Kidney epithelial cell (primary cell): Measurements from ENCODE around the gene ZNF554. TPM values are rescaled to one million over a fixed set of nuclear protein-coding genes. Genes with fewer than 3 reads are reported as not detected.

Source experiments
- DNase-seq: peaks from one replicate; pipeline ENCODE4 v3.0.0-alpha.2; 2010; ENCODE audit warnings: low read depth
- H3K27me3 ChIP-seq: 2 replicates; pipeline ENCODE4 v1.6.0; 2011; ENCODE audit warnings: low read length; ENCODE audit not compliant: control insufficient read depth, insufficient read depth
- H3K36me3 ChIP-seq: 2 replicates; pipeline ENCODE4 v1.5.1; 2011; ENCODE audit warnings: low read length; ENCODE audit not compliant: control insufficient read depth, insufficient read depth
- H3K4me3 ChIP-seq: 2 replicates; pipeline ENCODE4 v1.5.1; 2011; ENCODE audit warnings: low read depth, mild to moderate bottlenecking, control low read depth, low read length
- total RNA-seq: library from RNA; depleted of rRNA; stranded (reverse); fragments of >200 nt; gene quantifications from 2 replicates; pipeline ENCODE4 v1.2.3, GENCODE V29; 2015
- TF ChIP-seq, protein P1 (sequence below): IDR thresholded peaks from 2 replicates; pipeline ENCODE4 v1.5.1; 2011; ENCODE audit warnings: mild to moderate bottlenecking, moderate library complexity, low read length, control low read depth, inconsistent platforms; ENCODE audit not compliant: insufficient read depth, poor library complexity, severe bottlenecking

ZNF554 gene
- total RNA-seq, 1 donor from 2014 or later = 4.5 TPM

DNA sequence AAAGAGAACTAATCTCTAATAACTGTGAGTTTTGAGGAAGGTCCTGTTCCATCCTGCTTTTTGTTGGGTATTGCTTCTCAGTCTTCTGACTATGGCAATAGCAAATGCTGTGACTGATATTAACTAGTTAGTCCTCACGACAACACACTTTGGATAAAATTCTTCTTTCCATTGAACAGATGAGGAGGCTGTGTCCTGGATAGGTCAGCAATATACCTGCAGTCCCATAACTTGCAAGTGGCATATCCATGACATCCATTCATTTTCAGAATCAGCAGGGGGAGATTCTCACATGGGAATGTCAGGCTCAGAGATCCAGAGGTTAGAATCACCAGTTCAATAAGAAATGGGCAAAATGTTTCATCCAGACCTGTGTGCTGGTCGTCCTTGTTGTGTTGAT, 7.4 kb downstream of the ZNF554 start:
- H3K36me3 ChIP-seq = no peaks in the 10 kb centered on the region
- DNase-seq = no peak
- TF ChIP-seq, protein P1, sequence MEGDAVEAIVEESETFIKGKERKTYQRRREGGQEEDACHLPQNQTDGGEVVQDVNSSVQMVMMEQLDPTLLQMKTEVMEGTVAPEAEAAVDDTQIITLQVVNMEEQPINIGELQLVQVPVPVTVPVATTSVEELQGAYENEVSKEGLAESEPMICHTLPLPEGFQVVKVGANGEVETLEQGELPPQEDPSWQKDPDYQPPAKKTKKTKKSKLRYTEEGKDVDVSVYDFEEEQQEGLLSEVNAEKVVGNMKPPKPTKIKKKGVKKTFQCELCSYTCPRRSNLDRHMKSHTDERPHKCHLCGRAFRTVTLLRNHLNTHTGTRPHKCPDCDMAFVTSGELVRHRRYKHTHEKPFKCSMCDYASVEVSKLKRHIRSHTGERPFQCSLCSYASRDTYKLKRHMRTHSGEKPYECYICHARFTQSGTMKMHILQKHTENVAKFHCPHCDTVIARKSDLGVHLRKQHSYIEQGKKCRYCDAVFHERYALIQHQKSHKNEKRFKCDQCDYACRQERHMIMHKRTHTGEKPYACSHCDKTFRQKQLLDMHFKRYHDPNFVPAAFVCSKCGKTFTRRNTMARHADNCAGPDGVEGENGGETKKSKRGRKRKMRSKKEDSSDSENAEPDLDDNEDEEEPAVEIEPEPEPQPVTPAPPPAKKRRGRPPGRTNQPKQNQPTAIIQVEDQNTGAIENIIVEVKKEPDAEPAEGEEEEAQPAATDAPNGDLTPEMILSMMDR = no peak
- H3K27me3 ChIP-seq = no peaks in the 10 kb centered on the region
- H3K4me3 ChIP-seq = no peak overlapping the region

DNA sequence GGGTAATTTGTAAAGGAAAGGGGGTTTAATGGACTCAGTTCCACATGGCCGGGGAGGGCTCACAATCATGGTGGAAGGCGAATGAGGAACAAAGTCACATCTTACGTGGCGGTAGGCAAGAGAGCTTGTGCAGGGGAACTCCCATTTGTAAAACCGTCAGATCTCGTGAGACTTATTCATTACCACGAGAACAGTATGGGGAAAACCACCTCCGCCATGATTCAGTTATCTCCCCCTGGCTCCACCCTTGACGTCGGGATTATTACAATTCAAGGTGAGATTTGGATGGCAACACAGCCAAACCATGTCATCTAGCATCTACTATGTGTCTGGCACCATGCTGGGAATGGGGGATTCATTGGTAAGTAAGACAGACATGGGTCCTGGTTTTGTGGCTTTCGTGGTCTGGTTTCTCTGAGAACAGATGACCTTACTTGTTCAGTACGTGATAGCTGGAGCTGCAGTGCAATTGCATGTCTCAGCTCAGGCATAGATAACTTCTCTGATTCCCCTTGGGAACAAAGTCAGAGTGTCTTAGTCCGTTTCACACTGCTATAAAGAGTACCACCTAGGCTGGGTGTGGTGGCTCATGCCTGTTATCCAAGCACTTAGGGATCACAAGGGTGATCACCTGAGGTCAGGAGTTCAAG, 8.3 kb downstream of the ZNF554 start:
- TF ChIP-seq, protein P1 = no peak
- peaks cover 1% of the 10 kb centered on the region for H3K36me3 ChIP-seq
- H3K4me3 ChIP-seq = no peak overlapping the region
- H3K27me3 ChIP-seq = no peaks in the 10 kb centered on the region
- DNase-seq = no peak

DNA sequence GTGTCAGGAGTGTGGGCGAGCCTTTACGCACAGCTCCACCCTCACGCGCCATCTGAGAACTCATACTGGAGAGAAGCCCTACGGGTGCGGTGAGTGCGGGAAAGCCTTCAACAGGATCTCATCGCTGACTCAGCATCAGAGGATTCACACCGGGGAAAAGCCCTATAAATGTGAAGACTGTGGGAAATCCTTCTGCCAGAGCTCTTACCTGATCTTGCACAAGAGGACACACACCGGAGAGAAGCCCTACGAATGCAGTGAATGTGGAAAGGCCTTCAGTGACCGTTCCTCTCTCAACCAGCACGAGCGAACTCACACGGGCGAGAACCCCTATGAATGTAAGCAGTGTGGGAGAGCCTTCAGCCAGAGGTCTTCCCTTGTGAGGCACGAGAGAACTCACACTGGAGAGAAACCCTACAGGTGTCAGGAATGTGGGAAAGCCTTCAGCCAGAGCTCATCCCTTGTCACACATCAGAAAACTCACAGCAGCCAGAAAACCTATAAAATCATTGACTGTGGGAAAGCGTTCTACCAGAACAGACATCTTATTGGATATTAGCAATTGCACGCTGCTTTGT, 14.7 kb downstream of the ZNF554 start:
- DNase-seq = no peak
- Histone ChIP-seq H3K36me3 (peaks cover 4% of the 10 kb centered on the region), H3K4me3 (no peak overlapping the region), H3K27me3 (no peaks in the 10 kb centered on the region)
- TF ChIP-seq, protein P1 = no peak

DNA sequence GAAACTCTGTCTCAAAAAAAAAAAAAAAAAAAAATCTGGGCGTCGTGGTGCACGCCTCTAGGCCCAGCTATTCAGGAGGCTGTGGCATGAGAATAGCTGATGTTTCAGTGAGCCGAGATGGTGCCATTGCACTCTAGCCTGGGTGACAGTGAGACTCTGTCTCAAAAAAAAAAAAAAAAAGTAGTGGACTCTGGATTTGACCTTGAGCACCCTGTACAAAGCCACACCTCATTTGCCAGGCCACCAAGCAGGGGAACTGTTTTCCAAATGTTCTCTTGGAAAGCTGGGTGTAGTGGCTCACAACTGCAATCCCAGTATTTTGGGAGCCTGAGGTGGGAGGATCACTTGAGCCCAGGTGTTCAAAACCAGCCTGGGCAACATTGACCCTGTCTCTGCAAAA, 17.8 kb downstream of the ZNF554 start:
- TF ChIP-seq, protein P1 = no peak
- DNase-seq = no peak
- peaks cover 3% of the 10 kb centered on the region for H3K36me3 ChIP-seq
- no peaks in the 10 kb centered on the region for H3K27me3 ChIP-seq
- H3K4me3 ChIP-seq = no peak overlapping the region

DNA sequence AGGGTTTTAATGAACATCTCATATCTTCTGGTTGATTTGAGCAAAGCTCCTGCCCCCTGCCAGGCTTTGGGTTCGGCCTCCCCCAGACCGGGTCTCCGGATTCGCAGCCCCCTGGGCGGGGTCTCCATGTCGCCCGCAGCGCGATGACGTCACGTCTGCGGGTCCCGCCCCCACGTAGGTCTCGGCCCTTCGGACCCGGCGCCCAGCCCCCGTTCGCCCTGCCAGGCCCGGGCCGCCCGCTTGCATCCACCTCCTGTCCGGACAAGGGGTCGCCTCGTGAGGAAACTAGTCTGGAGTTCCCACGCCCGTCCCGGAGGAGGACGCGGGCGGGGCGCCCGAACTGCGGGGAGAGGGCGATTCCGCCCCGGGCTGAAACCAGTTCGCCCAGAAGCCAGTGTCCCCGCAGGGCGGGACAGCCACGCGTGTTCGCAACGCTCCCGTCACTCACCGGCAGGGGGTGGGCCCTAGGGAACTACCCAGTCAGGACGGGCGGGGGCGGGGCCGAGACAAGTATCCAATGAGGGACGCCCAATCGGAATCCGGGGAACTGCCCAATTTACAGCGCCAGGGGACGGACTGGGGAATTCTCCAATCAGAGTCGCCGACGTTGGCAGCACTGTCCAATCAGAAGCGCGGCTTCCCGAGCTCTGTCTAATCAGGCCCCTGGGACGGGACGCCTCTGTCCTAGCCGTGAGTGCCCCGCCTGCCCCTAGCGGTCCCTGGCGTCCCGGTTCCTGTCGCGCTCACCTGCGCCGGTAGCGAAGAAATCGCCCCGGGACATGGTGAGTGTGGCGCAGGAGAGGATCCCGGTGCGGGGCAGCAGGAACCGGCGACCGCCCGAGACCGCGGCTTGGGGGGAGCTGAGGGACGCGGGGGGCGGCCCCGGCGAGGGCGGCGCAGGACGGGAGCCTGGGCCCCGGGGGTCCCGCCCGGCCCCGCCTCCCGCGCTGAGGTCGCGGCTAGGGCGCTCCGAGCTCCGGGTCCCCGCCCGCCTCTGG, 21.4 kb downstream of the ZNF554 start, which contains the start of gene ZNF555:
TSS of gene ZNF555 (plus strand) at position 682 of the 998 bp plus-strand sequence. CDS start at position 780, 98 bp downstream.
- Histone ChIP-seq H3K36me3 (no peaks in the 10 kb centered on the region), H3K27me3 (no peaks in the 10 kb centered on the region), H3K4me3 (peak within 1 kb of the TSS; percentile 72)
- TF ChIP-seq, protein P1 = peak; percentile 40
- DNase-seq = peak; percentile 93
